Body of pancreas (tissue), 4 donors: ENCODE measurements around the gene LPP. TPM values are rescaled to one million over a fixed set of nuclear protein-coding genes. Genes with fewer than 3 reads are reported as not detected.

Experiments used
- ATAC-seq: fragments of 150-250 bp; one replicate; pipeline ENCODE4 v1.9.1; 2016
- DNase-seq, 4 donors: peaks; one replicate each; pipeline ENCODE4 v3.0.0-alpha.2; 2019
- H3K27ac ChIP-seq, 4 donors: fragments of 200-600 bp; sonication (generic); 1 replicate in 3 of 4; 2 replicates in 1 of 4; pipeline versions ENCODE4 v1.5.1 to v1.6.1; 2016 to 2019; ENCODE audit warnings: mild to moderate bottlenecking in 1 of 4, mixed read lengths in 1 of 4, moderate library complexity in 1 of 4
- H3K27me3 ChIP-seq, 2 donors: fragments of 200-600 bp; sonication (generic); one replicate each; pipeline ENCODE4 v1.6.0; 2016; ENCODE audit warnings: mild to moderate bottlenecking in 1 of 2
- H3K36me3 ChIP-seq, 2 donors: fragments of 200-600 bp; sonication (generic); replicated peaks in 1 of 2; 2 replicates each; pipeline ENCODE4 v1.5.1; 2016; ENCODE audit warnings: low read depth in 2 of 2; ENCODE audit not compliant: insufficient read depth in 1 of 2
- H3K4me1 ChIP-seq: fragments of 200-600 bp; sonication (generic); one replicate; pipeline ENCODE4 v1.6.0; 2016
- H3K4me3 ChIP-seq, 2 donors: fragments of 200-600 bp; sonication (generic); 1 replicate in 1 of 2; 2 replicates in 1 of 2; pipeline ENCODE4 v1.5.1; 2016 to 2019
- H3K9me3 ChIP-seq, 3 donors: fragments of 200-600 bp; sonication (generic); 1 replicate in 2 of 3; 2 replicates in 1 of 3; pipeline ENCODE4 v1.5.1; 2016
- CTCF ChIP-seq, 7 experiments: fragments of 450-650 bp in 4 of 7; fragments of 200-600 bp in 3 of 7; sonication (generic) in 3 of 7; IDR thresholded peaks; one replicate each; pipeline ENCODE4 v1.5.1; 2016 to 2019; ENCODE audit warnings: antibody characterized with exemption in 7 of 7
- POLR2A ChIP-seq, 3 donors: fragments of 450-650 bp; IDR thresholded peaks; one replicate each; pipeline ENCODE4 v1.6.1; 2016; ENCODE audit warnings: antibody characterized with exemption in 3 of 3, mild to moderate bottlenecking in 2 of 3
- WGBS, 2 donors: methylation state at CpG; one replicate each; pipeline ENCODE4 v1.1.5; 2017; 5-methylcytosine and 5-hydroxymethylcytosine counted together
- intact Hi-C: fragments of 100-400 bp; cut with DNase I; formaldehyde crosslinking; loops from one replicate; pipeline ENCODE4 v1.15.1; 2023
- total RNA-seq, 2 donors: library from RNA; depleted of rRNA; stranded (reverse); fragments of >200 nt; gene quantifications; one replicate each; pipeline ENCODE4 v1.1.0, GENCODE V29; 2016

Gene LPP
- total RNA-seq, 2 donors from 2014 or later: 60.6 to 65.1 TPM

DNA sequence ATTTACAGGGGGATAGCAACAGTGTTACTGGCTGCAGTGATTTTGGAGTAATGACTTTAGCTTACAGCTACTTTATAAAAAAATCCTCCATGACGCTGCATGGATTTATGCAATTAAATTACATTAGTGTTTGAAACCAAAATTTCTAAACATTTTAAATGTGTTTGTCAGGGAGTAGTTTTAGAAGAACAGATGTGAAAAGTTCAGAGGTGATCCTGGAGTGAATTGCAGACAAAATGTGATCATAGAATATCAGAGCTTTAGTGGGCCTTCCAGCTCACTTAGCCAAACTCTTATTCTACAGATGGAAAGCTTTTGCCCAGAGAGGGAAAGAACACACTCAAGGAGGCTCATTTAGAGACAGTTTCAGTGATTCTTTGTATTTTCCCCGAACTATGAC lies 376.3 kb downstream of the LPP start:
- no peak for ATAC-seq
- Histone ChIP-seq H3K36me3 (no peaks in the 10 kb centered on the region), H3K27me3 (no peaks in the 10 kb centered on the region), H3K27ac (no peak overlapping the region), H3K9me3 (no peaks in the 10 kb centered on the region), H3K4me3 (no peak overlapping the region), H3K4me1 (no peaks in the 10 kb centered on the region)
- intact Hi-C loops: no loop called here
- no peak for TF ChIP-seq CTCF (IDR thresholded peaks at IDR 0.05)
- TF ChIP-seq POLR2A (IDR thresholded peaks at IDR 0.05): no peak
- DNase-seq: no peak
- WGBS, 2 donors: 91 to 99% methylated on average over 2 of the region's 2 CpGs

GRCh38 chr3:188531210-188531609 lies 377.3 kb downstream of the LPP start:
- TF ChIP-seq CTCF (IDR thresholded peaks at IDR 0.05) (no peak), POLR2A (IDR thresholded peaks at IDR 0.05) (no peak)
- DNase-seq: no peak
- intact Hi-C loops: no loop called here
- Histone ChIP-seq H3K4me1 (no peaks in the 10 kb centered on the region), H3K9me3 (no peaks in the 10 kb centered on the region), H3K4me3 (no peak overlapping the region), H3K36me3 (no peaks in the 10 kb centered on the region), H3K27ac (no peak overlapping the region), H3K27me3 (no peaks in the 10 kb centered on the region)
- no peak for ATAC-seq

DNA sequence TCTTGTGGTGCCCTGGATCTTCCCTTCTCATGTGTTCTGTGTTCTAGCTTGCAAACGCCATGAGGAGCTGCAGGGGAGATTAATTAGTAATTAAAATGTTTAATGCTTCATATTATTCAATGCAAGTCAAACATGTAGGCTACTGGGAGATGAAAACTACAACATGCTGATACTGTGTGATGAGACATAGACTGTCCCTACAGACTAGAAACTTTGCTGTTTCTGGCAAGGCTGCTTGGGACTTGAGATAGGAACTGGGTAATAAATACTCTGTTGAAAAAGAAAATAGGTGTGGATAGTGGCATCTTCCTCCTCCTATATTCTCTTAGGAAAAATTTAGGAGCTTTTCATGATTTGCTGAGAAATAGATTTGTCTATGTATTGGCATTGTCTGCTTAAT lies 379.2 kb downstream of the LPP start:
- H3K36me3 ChIP-seq: no peaks in the 10 kb centered on the region
- no peak overlapping the region for H3K4me3 ChIP-seq
- intact Hi-C loops: no loop called here
- H3K9me3 ChIP-seq: no peaks in the 10 kb centered on the region
- H3K27ac ChIP-seq: no peak overlapping the region
- DNase-seq (no peak), ATAC-seq (no peak)
- no peaks in the 10 kb centered on the region for H3K4me1 ChIP-seq
- H3K27me3 ChIP-seq: no peaks in the 10 kb centered on the region
- TF ChIP-seq CTCF (IDR thresholded peaks at IDR 0.05) (no peak), POLR2A (IDR thresholded peaks at IDR 0.05) (no peak)
- 60 to 78% methylated on average over 1 of the region's 1 CpG for WGBS, 2 donors

DNA sequence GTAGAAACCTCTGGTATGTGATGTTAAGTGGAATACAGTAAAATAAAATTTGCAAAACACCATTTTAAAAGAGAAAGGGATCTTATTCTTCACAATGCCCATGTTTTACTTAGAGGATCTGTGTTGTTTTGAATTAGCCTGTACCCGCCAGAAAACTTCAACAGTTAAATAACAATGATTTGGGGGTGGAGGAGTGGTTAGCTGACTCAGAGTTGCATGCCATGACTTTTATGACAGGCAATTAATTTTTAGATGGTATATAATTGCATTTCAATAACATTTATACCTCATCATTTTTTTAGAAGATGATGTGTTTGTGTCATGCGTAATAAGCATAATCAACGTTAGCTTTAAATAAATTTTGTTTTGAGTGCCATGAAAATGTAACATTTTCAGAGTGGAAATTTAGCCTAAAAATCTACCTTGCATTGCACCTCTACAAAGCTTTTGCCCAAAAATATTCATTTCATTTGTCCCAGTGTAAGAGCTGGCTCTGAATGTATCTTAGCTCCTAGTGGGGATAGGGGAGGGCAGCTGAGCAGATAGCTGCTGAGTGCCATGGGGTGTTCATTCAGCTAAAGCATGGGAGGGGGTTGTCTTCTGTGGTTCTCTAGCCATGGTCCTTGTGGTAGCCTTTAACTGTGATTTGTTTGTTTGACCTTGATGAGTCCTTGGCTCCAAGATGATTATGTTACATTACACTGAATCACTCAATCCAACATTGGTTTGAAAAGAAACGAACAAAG lies 379.8 kb downstream of the LPP start:
- H3K36me3 ChIP-seq: no peaks in the 10 kb centered on the region
- no peak for ATAC-seq
- H3K9me3 ChIP-seq: no peaks in the 10 kb centered on the region
- WGBS, 2 donors: 79 to 84% methylated on average over 4 of the region's 4 CpGs
- DNase-seq: no peak
- TF ChIP-seq CTCF (IDR thresholded peaks at IDR 0.05): no peak
- TF ChIP-seq POLR2A (IDR thresholded peaks at IDR 0.05): no peak
- H3K27me3 ChIP-seq: no peaks in the 10 kb centered on the region
- H3K4me3 ChIP-seq: no peak overlapping the region
- intact Hi-C loops: no loop called here
- H3K4me1 ChIP-seq: no peaks in the 10 kb centered on the region
- no peak overlapping the region for H3K27ac ChIP-seq

- Histone ChIP-seq H3K27ac (no peak overlapping the region), H3K4me3 (no peak overlapping the region), H3K4me1 (no peaks in the 10 kb centered on the region), H3K9me3 (no peaks in the 10 kb centered on the region), H3K27me3 (no peaks in the 10 kb centered on the region), H3K36me3 (no peaks in the 10 kb centered on the region)
- TF ChIP-seq CTCF (IDR thresholded peaks at IDR 0.05) (no peak), POLR2A (IDR thresholded peaks at IDR 0.05) (no peak)
- WGBS, 2 donors: 97 to 98% methylated on average over 1 of the region's 1 CpG
- no peak for DNase-seq
- intact Hi-C loops: no loop called here
- ATAC-seq: no peak
Observed at GRCh38 chr3:188534633-188535032, 380.7 kb downstream of the LPP start.
